LNCaP clone FGC (cell line): ENCODE results near the gene IGFBP1.

Experiments
- DNase-seq: peaks from one replicate; pipeline ENCODE4 v3.0.0-alpha.2; 2011; ENCODE audit warnings: low read depth
- H3K4me3 ChIP-seq: 2 replicates; pipeline ENCODE4 v1.5.1; 2011; ENCODE audit warnings: mild to moderate bottlenecking, low read depth, low read length, control low read depth
- CTCF ChIP-seq: IDR thresholded peaks from 2 replicates; pipeline ENCODE4 v1.5.1; 2012; ENCODE audit warnings: mild to moderate bottlenecking; ENCODE audit not compliant: control insufficient read depth, insufficient read depth; ENCODE audit errors: extremely low read depth

IGFBP1 gene

GRCh38 chr7:45885264-45885882, 2.9 kb upstream of the IGFBP1 start:
- no peak for DNase-seq

DNA sequence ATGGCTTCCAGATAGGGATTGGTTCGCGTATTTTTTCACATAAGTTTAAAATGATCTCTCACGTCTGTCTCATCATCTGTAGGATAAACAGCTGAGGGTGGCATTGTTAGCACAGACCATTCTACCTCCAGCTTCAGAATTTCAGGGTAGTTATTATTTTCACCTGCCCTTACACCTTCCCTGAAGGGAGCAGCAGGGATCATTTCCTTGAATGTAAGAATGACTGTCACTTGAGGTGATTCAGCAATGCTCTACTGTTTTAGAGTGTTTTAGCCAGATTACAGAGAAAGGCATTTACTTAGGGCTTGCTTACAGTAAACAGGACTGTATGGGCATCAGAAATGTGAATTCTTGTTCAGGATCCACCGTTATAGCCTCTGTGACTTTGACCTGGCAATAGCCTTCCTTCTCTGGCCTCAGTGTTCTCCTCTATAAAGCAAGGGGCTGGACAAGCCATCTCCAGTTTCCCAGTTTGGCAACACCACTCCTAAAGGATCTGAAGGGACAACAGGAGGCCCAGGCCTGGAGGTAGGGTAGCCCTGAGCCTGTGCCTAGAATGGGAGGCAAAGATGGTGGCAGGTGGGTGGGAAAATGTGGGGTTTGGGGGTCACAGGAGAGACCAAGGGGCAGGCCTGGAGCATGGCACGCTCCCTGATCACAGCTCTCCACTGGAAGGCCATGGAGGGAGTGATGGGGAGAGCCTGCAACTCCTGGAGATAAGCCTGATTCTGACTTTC, 1.2 kb upstream of the IGFBP1 start:
- no peak overlapping the region for H3K4me3 ChIP-seq
- DNase-seq: no peak
- no peak for TF ChIP-seq CTCF

More at GRCh38 chr7:45885264-45885882, 2.9 kb upstream of the IGFBP1 start:
- TF ChIP-seq CTCF: no peak
- no peak overlapping the region for H3K4me3 ChIP-seq

DNA sequence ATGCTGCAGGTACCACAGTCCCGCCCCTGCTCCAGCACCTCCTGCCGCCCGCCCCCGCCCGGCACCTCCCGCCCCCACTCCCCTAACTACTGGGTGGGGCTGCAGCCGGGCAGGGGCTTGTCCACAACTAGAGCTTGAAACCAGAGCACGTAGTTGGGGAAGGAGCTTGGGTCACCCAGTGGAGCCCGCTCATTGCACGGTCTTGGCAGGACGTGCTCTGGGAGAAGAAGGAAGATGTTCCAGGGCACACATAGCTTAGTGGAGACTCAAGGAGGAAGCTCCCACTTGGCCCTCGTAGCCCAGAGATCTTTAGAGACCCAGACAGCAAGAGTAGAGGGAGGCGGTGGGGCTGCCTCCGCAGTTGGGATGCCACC, 692 bp downstream of the IGFBP1 start:
- no peak overlapping the region for H3K4me3 ChIP-seq
- no peak for TF ChIP-seq CTCF
- DNase-seq: no peak

GRCh38 chr7:45889367-45890067, 1.2 kb downstream of the IGFBP1 start:
- H3K4me3 ChIP-seq: no peak overlapping the region
- DNase-seq: no peak
- TF ChIP-seq CTCF: no peak

DNA sequence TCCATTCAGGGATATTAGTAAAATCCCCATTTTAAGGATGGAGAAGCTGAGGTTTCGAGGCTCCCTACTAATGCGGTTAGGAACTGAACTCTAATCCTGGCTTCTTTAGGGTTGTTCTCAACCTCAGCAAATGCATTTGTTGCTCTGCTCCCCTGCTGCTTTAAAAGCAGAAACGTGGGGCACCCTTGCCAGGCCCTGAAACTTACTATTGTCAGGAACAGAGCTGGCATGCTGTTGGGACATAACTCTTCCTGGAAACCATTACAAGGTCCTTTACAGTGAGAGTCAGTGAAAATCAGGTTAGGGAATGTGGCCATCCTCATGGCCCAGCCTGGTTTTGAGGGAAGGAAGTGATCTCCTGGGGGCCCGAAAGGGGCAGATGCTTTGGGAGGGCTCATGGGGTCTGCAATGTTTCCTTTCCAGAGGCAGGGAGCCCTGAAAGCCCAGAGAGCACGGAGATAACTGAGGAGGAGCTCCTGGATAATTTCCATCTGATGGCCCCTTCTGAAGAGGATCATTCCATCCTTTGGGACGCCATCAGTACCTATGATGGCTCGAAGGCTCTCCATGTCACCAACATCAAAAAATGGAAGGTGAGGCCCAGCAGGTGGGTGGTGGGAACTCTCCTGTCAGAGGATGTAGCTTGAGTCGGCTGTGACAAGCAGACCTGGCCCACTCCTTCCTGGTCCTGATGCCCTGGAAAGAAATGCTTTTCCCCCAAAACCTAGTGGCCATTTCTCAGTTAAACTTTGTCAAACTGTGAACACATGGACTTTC, 2.0 kb downstream of the IGFBP1 start:
- DNase-seq: no peak
- no peak for TF ChIP-seq CTCF
- no peak overlapping the region for H3K4me3 ChIP-seq

GRCh38 chr7:45890902-45891461, 2.7 kb downstream of the IGFBP1 start:
- peak; percentile 74 for TF ChIP-seq CTCF
- DNase-seq: no peak
- H3K4me3 ChIP-seq: no peak overlapping the region
